Femur (tissue), 1 donor: ENCODE data around the gene LCLAT1.
A peak's percentile ranks its signal among the peaks of the same experiment; 100 is the strongest.

Experiments
- DNase-seq: peaks from one replicate; pipeline ENCODE4 v3.0.0-alpha.2; 2017

LCLAT1 gene

DNA sequence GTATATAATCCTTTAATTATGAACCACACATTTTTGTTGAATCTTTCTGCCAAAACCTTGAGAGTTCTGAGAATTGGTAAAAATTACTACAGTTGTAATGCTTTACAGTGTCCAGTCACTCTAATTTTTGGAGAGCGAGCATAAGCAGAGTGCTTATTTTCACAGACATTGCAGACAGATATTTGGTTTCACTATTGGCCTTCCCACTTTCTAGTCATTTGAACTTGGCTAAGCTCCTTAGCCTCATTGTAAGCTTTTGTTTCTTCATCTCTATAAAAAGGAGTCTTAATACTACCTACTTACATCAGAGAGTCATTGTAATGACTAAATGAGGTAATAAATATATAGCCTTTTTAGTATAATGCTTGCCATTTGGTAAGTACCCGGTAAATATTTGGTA is 80.4 kb downstream of the LCLAT1 start:
- no peak for DNase-seq

DNA sequence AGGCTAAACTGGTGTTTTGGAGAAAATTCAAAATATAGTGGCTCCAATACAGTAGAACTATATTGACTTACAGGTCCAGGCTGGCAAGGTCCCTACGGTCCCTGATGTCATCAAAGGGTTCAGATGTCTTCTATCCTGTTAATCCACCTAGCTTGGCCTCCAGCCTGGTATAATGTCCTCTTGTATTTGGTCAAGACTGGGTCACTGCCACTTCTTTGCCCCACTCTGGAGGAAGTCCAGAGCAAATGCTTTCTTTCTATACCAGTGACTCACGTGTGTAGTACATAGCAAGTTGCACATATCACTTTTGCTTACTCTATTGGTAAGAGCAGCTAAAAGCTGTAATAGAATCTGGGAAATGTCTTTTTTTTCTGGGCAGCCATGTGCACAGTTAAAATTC is 80.8 kb downstream of the LCLAT1 start:
- no peak for DNase-seq

DNA sequence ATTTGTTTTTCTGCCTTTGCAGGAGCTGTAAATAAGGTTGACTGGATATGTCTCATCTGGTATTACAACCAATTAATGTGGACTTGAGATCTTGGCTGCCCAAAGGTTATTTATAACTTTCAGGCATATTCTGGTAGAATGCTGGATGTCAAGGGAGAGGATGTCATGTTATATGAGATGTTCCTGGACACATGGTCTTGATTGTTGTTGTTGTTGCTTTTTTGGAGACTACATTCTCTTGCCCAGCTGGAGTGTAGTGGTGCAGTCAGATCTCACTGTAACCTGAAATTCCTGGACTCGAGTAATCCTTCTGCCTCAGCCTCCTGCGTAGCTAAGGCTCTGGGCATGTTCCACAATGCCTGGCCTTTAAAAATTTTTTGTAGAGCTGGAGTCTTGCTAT is 83.3 kb downstream of the LCLAT1 start:
- DNase-seq, result no peak

DNA sequence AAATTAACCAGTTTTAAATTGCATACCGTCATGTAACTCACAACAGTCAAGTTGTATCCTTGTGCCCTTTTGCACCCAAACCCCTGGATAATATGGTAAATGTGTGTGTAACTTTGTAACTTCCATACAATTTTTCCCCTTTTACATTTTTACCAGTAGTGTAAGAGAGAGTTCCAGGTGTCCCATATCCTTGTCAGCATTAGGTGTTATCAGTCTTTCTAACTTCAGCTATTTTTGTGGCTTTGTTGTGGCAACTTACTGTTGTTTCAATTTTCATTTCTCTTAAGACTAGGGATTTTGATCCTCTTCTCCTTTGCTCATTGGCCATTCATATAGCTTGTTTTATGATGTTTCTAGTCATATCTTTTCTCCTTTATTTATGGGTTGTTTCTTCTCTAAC is 94.6 kb downstream of the LCLAT1 start:
- DNase-seq, result no peak

DNA sequence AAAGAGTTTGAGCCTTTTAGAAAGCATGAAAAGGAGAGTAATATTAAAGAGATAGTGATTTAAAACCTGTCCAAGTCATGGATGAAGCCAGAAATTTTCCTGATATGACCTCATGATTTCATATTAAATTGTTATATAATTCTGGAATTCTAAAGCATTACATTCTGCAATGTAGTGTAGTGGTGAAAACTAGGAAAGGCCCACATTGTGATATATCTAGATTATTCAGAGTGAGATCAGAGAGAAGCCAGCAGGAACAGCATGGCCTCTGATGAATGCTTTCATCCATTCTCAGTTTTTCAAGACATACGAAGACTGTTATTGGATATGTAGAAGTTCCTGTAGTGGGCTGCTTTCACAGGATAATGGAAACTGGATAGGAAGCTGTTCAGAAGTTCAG is 98.8 kb downstream of the LCLAT1 start:
- no peak for DNase-seq

DNA sequence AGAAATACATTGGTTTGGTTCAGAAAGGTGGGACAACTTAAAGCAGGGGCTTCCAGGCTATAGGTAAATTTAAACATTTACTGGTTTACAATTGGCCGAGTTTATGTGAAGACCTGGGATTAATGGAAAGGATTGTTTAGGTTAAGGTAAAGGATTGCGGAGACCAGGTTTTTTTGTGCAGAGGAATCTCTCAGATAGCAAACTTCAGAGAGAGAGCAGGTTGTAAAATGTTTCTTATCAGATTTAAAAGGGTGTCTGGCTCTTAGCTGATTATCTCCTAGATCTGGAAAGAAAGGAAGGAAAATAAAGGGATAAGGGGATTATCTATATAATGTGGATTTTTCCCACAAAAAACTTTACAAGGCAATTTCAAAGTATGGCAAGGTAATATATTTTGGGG is 101.3 kb downstream of the LCLAT1 start:
- DNase-seq, result no peak

- DNase-seq, result no peak
These were observed 102.0 kb downstream of the LCLAT1 start for GRCh38 chr2:30549096-30549495.

DNA sequence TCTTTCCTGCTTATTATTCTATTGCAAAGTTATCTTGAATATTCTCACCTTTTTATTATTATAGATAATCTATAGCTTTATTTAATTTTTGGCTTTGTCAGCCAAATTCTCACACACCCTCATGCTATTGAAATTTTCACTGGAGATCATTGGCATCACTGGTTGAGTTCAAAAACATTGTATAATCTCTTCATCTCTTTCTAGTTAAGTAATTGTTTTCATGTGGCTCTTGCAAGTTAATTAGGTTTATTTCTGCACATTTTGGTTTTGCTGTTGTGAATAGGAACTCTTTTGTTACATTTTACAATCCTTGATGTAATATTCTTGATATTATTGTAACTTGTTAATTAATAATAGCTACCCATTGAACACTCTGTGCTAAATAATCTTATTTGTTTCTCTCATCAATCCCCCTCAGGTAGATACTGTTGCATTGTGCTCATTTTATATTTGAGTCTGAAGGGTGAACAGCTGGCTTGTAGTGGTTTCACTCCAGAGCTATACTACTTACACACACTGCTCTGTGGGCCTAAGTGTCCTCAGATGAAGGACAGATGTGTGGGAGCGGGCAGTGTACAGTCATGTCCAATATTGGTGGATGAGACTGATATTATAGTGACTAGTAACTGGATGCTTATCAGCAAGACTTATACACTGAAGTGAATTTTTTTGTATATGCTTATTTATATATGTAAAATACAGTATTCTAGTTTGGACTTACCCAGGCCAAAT is 112.7 kb downstream of the LCLAT1 start:
- no peak for DNase-seq

DNA sequence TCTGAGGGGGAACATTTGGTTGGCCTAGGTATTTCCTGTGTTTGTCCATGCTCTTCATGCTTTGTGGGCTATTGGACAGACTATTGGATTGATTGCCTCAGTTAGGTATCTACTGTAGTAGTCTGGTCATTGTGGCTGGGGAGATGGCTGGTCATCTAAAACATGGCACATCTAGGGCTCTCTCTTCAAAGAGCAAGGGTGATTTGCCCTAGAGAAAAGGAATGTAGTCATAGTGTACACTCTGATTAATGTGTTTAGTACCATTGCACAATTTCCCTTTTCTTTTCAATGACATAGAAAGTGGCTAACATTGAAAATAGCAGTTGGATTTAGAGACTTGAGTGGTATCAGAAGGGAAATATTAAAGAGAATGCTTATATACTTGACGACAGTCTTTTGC is 114.3 kb downstream of the LCLAT1 start:
- no peak for DNase-seq

DNA sequence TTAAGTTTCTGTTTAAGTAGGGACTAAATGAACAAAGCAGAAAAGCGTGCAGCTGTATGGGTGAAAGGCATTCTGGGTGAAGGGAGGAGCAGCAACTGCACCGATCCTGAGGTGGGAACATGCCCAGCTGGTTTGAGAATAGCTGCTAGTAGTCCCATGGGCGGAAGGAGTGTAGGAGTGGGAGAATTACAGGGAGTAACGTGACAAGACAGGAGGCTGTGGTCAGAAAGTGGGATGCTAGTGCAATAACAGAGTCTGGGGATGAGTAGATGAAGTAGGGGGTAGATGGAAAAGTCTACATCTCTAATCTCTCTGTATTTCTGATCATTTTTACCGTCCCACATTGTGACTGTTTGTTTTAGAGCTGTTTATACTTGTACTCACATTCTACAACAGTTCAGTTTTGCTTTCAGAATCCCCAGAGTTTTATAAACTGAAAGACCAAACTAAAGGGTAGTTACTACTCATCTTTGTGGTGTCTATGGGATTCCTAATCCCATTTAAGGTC is 118.9 kb downstream of the LCLAT1 start:
- DNase-seq, result peak; percentile 48

DNA sequence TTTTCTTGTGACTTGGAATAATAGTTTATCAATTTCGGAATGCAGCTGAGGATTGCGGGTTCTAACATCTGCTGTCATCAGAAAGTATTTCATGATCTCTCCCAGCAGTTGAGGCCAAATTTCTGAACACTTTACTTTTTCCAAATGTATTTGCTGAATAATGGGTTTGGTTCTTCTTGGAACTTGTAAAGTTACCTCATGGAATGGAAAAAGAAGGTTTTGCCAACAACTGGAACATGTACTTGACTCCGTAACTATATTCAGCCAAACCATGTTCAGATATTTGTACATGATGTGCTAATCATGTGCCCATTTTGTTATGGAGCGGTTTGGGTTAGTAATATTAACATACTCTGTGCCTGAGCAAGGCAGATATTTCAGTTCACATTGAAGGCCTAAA is 119.6 kb downstream of the LCLAT1 start:
- DNase-seq, result no peak

DNA sequence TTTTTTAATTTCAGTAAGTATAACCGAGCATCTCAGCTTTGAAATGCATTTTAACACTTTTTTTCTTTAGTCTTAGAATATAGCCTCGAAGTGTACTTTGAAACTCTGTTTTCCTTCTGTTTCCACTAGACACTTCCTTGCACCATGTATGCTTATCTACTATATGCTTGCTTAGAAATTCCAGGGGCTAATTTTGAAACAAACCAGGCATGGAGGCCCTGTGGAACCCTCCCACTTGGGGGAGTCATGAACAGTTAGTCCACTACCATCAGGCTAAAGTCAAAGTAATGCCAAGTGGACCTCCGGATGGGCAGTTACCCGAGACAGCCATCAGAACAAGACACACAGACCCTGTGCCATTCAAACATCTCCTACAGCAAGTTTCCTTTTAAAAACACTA is 120.3 kb downstream of the LCLAT1 start:
- no peak for DNase-seq

DNA sequence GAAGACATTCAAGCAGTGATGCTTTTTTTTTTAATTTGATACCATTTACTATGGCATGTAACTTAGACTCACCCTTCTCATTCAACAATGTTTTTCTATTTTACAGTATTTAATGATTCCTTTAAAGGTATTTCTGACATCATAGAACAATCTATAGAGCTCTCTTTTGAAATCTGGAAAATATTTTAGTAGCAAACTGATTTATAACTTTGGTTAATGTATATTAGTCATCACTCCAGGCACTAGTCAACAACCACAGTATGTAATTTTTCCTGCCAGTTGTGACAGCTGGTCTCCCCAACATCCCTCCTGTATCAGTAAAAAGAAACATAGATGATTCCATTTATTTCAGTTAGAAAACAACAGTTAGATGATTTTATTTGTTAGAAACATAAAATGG is 122.9 kb downstream of the LCLAT1 start:
- DNase-seq, result no peak

DNA sequence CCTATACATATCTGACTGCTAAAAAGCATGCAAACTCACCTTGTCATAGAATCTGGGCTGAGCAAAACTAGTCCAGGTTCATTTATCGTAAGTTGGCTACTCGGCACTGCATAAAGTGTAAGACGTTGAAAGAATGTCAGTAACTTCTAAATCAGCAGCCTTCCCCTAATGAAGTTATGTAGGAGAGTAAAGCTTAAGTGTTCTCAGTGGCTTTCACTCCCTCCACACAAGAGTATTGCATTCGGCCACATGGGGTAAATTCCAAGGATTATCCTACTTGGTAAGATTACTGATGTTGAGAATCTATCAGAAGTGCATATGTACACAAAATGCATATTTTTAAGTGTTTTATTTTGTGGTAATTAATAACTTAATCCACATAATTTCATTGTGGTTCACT is 130.1 kb downstream of the LCLAT1 start:
- DNase-seq, result no peak

- no peak for DNase-seq
These were observed 133.3 kb downstream of the LCLAT1 start for GRCh38 chr2:30580391-30580790.

- no peak for DNase-seq
These were observed 135.5 kb downstream of the LCLAT1 start for GRCh38 chr2:30582521-30582920.

- DNase-seq, result no peak
These were observed 136.2 kb downstream of the LCLAT1 start for GRCh38 chr2:30583204-30583749.

DNA sequence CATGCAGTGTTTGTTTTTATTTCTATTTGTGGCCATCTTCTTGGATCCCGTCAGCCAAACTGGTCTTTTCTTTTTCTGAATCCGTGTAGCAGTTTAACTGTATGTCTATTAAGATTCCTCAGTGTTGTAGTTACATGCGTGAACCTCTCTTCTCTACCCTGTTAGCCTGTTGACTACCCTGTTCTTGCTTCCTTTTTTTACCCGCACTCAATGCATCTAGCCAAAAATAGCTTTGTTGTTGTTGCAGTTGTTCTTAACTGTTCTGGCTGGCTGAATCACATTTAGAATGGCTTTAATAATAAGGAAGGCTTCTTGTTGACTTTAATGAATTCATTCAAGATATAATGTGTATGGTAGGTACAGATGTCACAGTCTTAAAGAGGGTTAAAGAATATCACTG is 137.1 kb downstream of the LCLAT1 start:
- no peak for DNase-seq

GRCh38 chr2:30588994-30589393 is 141.9 kb downstream of the LCLAT1 start:
- no peak for DNase-seq

- no peak for DNase-seq
These were observed 143.4 kb downstream of the LCLAT1 start for GRCh38 chr2:30590407-30590806.

GRCh38 chr2:30591186-30591585 is 144.1 kb downstream of the LCLAT1 start:
- DNase-seq, result no peak

- DNase-seq, result no peak
These were observed 154.3 kb downstream of the LCLAT1 start for GRCh38 chr2:30601375-30601774.

- no peak for DNase-seq
These were observed 158.2 kb downstream of the LCLAT1 start for GRCh38 chr2:30605197-30605596.

GRCh38 chr2:30608643-30609042 is 161.6 kb downstream of the LCLAT1 start:
- DNase-seq, result no peak

DNA sequence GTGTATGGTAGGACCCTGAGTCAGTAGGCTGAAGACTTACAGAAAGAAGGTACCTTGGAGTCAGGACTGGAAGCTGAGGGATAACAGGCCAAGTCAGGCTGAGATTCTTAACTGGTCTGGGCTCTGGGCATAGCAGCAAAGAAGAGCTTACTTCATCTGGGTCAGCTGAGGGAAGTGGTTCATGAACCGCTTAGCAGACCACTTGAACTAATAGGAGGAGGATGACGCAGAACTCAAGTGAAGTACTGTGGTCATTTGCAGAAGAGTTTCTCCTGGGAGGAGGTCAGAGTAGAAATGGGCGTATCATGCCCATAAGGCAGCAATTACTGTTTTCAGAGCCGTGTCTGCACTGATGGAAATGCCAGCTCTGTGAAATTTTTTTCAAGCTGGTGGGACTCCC is 164.5 kb downstream of the LCLAT1 start:
- peak; percentile 35 for DNase-seq
